ENCODE data around the gene NDUFB7. TPM values are rescaled to one million over a fixed set of nuclear protein-coding genes. Genes with fewer than 3 reads are reported as not detected.
A peak's percentile ranks its signal among the peaks of the same experiment; 100 is the strongest.
"Not testable (repeated sequence)": the region's sequence is repeated elsewhere in the genome, so short reads cannot be mapped to it uniquely, and the experiment has no call there.

The NDUFB7 gene
- total RNA-seq, 2 donors from 2014 or later = 507 to 534 TPM

DNA sequence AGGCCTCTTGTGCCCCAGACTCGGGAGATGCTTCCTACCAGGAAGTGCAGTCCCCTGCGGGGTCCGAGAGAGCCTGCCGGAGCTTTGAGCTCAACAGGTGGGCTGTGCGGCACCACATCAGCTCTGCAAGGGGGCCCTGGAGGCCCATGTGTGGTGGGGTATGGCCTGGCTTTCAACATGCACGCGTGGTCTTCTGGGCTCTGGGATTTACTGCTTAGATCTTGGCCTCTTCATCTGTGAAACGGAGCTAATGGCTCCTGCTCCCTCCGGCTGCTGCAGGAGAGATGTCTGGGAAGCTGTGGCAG, 18.0 kb downstream of the NDUFB7 start:
- peaks cover 37% of the 10 kb centered on the region for H3K4me1 ChIP-seq (replicated peaks)
- no peak for DNase-seq (ENCODE audit: low spot score)
- no peaks in the 10 kb centered on the region for H3K27me3 ChIP-seq (replicated peaks; ENCODE audit: insufficient read depth)
- no peak for TF ChIP-seq POLR2A (IDR thresholded peaks at IDR 0.05)
- no peak for TF ChIP-seq POLR2AphosphoS5 (IDR thresholded peaks at IDR 0.05)
- H3K4me3 ChIP-seq = no peak overlapping the region
- intact Hi-C loops (cut with DNase I) = no loop called here
- no peaks in the 10 kb centered on the region for H3K9me3 ChIP-seq
- peak overlapping the region; percentile 77 to 80 for H3K27ac ChIP-seq
- WGBS = 78% methylated on average over 9 of the region's 9 CpGs
- no peaks in the 10 kb centered on the region for H3K36me3 ChIP-seq

DNA sequence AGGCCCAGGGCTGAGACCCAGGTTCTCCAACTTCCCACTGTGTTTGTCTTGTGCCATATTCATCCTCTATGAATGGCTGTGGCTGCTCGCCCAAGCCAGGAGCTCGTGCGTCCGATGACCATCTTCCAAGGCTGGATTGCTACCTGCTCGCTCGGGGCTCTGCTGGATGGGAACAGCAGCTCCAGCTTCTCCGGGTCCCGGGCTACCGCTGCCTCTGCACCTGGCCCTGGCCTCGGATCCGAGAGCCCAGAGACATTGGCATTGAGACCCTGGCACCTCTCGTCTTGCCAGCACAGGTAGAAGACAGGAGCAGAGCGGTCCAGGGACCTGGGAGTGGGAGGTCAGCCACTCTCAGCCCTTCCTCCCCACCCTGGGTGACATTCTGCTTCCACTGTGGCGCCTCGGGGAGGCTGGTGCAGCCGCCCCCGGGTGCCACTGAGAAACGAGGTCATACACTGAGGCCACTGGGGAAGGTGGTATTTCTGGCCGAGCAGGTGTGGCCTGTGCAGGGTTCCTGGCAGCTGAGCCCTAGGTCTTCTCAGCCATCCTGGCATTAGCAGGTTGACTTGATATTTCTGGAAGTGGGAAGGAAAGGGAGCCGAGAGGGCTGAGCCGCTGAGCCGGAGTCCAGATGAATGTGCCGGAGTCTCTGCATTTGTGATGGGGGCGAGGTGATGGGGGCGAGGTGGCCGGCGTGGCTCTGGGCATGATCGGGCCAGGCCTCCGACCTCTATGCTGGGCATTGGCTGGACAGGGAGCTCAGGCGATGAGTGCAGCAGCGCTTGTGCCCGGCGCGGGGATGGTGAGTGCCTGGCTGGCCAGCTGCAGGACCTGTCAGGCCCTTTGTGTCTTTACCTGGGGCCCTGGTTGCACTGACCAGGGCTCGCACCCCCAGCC, 18.6 kb downstream of the NDUFB7 start:
- WGBS = 79% methylated on average over 32 of the region's 35 CpGs
- H3K9me3 ChIP-seq = no peaks in the 10 kb centered on the region
- no peak for DNase-seq (ENCODE audit: low spot score)
- intact Hi-C loops (cut with DNase I) = no loop called here
- H3K27ac ChIP-seq = peak overlapping the region; percentile 77 to 80
- H3K36me3 ChIP-seq = no peaks in the 10 kb centered on the region
- no peaks in the 10 kb centered on the region for H3K27me3 ChIP-seq (replicated peaks; ENCODE audit: insufficient read depth)
- H3K4me3 ChIP-seq = no peak overlapping the region
- TF ChIP-seq, protein P1, sequence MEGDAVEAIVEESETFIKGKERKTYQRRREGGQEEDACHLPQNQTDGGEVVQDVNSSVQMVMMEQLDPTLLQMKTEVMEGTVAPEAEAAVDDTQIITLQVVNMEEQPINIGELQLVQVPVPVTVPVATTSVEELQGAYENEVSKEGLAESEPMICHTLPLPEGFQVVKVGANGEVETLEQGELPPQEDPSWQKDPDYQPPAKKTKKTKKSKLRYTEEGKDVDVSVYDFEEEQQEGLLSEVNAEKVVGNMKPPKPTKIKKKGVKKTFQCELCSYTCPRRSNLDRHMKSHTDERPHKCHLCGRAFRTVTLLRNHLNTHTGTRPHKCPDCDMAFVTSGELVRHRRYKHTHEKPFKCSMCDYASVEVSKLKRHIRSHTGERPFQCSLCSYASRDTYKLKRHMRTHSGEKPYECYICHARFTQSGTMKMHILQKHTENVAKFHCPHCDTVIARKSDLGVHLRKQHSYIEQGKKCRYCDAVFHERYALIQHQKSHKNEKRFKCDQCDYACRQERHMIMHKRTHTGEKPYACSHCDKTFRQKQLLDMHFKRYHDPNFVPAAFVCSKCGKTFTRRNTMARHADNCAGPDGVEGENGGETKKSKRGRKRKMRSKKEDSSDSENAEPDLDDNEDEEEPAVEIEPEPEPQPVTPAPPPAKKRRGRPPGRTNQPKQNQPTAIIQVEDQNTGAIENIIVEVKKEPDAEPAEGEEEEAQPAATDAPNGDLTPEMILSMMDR (IDR thresholded peaks at IDR 0.05) = no peak
- TF ChIP-seq POLR2A (IDR thresholded peaks at IDR 0.05) = no peak
- TF ChIP-seq POLR2AphosphoS5 (IDR thresholded peaks at IDR 0.05) = no peak
- H3K4me1 ChIP-seq (replicated peaks) = peaks cover 37% of the 10 kb centered on the region

GRCh38 chr19:14552006-14552360, 19.9 kb downstream of the NDUFB7 start:
- Histone ChIP-seq H3K4me1 (replicated peaks) (peaks cover 37% of the 10 kb centered on the region), H3K27ac (peak overlapping the region; percentile 31 to 77)
- H3K4me3 ChIP-seq; H3K36me3 ChIP-seq; DNase-seq (ENCODE audit: low spot score); H3K9me3 ChIP-seq; H3K27me3 ChIP-seq (replicated peaks; ENCODE audit: insufficient read depth); intact Hi-C loops (cut with DNase I): not testable (repeated sequence)
- 91% methylated on average over 8 of the region's 8 CpGs for WGBS

- peak; percentile 71 for DNase-seq (ENCODE audit: low spot score)
- H3K4me1 ChIP-seq (replicated peaks) = peaks cover 34% of the 10 kb centered on the region
- peak overlapping the region; percentile 69 to 77 for H3K27ac ChIP-seq
- H3K36me3 ChIP-seq; H3K27me3 ChIP-seq (replicated peaks; ENCODE audit: insufficient read depth); intact Hi-C loops (cut with DNase I); H3K9me3 ChIP-seq; H3K4me3 ChIP-seq: not testable (repeated sequence)
- 52% methylated on average over 12 of the region's 12 CpGs for WGBS
- TF ChIP-seq POLR2A (IDR thresholded peaks at IDR 0.05) (peak; percentile 25), POLR2AphosphoS5 (IDR thresholded peaks at IDR 0.05) (peak; percentile 52)
- TF ChIP-seq, protein P1 (IDR thresholded peaks at IDR 0.05) = peak in 3 of 4 experiments; percentile 37 to 64 (median 50)
Measured at GRCh38 chr19:14551134-14552005, 20.5 kb downstream of the NDUFB7 start.

DNA sequence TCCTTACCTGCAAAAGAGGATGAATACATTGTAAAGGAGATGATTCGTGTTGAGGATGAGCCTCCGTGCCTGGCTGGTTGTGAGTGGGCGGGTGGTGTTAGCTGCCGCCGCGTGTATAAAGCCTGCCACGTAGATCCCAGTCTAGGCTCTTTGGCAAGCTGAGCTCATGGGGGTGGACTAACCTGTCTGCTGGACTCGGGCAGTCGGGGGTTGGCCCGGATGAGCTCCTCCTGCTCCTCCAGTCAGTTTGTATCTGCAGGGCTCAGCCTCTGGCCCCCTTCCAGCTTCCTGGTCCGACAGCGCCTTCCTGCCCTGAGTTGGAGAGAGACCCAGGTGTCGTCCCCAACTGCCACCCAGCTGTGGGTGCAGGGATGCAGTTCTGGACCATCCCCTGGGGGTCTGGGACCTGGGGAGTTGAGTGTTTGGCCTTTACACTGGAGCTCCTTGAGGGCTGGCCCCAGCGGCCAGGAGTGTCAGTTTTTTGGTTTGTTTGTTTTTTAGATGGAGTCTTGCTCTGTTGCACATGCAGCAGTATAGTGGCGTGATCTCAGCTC, 21.6 kb downstream of the NDUFB7 start:
- intact Hi-C loops (cut with DNase I) = no loop called here
- peak; percentile 86 for DNase-seq (ENCODE audit: low spot score)
- Histone ChIP-seq H3K27me3 (replicated peaks; ENCODE audit: insufficient read depth) (no peaks in the 10 kb centered on the region), H3K9me3 (no peaks in the 10 kb centered on the region), H3K4me3 (no peak overlapping the region), H3K36me3 (no peaks in the 10 kb centered on the region), H3K27ac (peak overlapping the region; percentile 69 to 77), H3K4me1 (replicated peaks) (peaks cover 31% of the 10 kb centered on the region)
- TF ChIP-seq, protein P1 (IDR thresholded peaks at IDR 0.05) = peak in 1 of 4 experiments; percentile 22
- TF ChIP-seq POLR2A (IDR thresholded peaks at IDR 0.05) (peak; percentile 32), POLR2AphosphoS5 (IDR thresholded peaks at IDR 0.05) (peak; percentile 65)
- 37% methylated on average over 15 of the region's 15 CpGs for WGBS
